ENCODE data around the gene EXOC4.

DNA sequence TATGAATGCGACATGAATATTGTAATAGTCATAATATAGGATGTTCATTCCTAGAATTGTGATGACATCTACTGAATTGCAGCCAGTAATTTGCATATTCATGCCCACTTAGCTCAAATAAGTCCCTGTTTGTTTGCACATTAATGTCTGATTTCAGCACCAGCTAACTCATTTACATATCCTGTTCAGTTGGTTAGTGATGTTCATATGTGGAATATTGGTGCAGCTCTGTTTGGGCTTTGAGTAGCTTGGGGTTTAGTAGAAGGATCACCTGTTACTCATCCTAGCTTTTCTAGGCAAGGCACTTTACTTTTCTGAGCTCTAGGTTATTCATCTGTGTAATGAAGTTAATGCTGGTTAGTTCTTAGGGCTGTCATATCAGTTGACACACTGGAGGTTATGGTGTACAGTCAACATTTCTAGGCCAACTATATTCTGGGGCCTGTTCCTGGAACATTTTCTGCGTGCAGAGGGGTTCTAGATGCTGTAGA is 238.4 kb downstream of the EXOC4 start:
- TF ChIP-seq EZH2phosphoT487 (IDR thresholded peaks at IDR 0.05; ENCODE audit: insufficient read depth, low read depth), result no peak
- no peak for TF ChIP-seq EZH2 (IDR thresholded peaks at IDR 0.05; ENCODE audit: insufficient read depth, poor library complexity, severe bottlenecking)
